ENCODE measurements around the gene PYURF.
A peak's percentile ranks its signal among the peaks of the same experiment; 100 is the strongest.

Gene PYURF, protein sequence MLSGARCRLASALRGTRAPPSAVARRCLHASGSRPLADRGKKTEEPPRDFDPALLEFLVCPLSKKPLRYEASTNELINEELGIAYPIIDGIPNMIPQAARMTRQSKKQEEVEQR
- total RNA-seq, result 0 reads per million in 2 donors

DNA sequence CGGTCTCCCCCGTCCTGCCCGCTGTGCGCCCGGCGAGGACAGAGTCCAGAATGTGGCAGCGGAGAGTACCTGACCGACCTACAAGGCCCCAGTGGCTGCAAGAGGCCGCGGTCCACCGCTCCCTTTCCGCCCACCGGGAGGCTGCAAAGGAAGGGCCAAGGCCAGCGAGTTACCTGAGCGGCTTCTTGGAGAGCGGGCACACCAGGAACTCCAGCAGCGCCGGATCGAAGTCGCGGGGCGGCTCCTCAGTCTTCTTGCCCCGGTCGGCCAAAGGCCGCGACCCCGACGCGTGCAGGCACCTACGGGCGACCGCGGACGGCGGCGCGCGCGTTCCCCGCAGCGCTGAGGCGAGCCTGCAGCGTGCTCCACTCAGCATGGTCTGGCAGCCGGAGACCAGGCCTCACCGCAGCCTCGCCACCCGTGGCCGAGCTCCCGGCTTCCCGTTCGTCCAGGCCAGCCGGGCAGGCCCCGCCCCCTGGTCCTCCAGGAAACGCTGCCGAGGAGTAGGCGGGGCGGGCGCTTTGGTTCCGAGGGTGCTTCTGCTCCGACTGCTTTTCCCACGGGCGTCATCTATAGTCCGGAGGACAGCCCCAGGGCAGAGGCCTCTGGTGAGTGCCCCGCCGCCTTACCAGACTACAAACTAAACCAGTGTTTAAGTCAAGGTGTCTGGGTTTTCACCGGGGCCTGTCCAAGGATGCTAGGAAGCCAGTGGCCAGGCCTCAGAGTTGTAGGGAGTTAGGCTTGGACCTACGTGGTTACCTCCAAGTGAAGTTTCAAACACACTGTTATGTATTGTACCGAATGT lies at the start of gene PYURF:
Gene PYURF (minus strand): TSS at position 452 of the 805 bp plus-strand sequence. CDS start 76 bp downstream, at position 376.
- peak; percentile 58 to 71 (median 67) for DNase-seq

DNA sequence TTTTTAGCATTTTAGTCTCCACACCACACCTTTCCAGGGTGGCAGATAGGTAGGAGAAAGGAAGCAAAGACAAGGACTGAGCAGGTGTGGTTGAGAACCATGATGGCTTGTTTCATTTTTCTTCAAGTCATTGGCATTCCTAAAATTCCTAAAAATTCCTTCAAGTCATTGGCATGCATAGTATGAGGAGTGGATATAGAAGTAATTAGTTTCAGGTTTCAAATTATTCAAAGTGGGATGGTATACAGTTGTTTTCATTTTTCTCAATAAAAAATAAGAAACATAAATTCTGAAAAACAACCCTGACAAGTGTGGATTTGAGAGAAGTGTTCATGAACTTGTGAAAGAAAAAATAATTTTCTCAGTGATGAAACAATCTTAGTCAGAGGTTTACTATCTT lies 46.4 kb upstream of the PYURF start:
- DNase-seq, result no peak

DNA sequence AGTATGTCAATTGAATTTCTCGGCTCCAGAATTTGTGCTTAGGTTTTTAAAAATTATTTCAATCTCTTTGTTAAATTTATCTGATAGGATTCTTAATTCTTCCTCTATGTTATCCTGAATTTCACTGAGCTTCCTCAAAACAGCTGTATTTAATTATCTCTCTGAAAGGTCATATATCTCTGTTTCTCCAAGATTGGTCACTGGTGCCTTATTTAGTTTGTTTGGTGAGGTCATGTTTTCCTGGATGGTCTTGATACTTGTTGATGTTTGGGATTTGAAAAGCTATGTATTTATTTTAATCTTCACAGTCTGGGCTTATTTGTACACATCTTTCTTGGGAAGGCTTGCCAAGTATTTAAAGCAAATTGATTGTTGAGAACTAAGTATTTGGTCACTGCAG lies 44.0 kb upstream of the PYURF start:
- no peak for DNase-seq

DNA sequence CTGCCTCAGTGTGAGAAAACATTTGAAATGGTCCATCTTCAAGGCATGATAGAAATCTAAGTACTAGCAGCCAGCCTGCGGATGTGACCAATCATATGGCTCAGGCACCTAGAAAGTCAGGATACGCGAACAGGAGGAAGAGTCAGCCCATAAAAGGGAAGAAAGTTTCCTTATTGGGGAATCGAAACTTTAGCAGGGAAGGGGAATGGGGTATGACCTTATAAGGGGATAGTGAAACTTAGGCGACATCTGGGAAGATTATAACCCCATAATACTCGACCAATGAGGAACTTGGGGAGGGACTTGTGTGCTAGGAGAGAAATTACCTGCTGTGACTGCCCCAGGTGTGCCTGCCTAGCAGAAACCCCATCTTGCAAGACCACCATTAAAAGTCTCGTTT lies 26.2 kb upstream of the PYURF start:
- no peak for DNase-seq

GRCh38 chr4:88539322-88540068 lies 15.9 kb upstream of the PYURF start:
- peak; percentile 29 to 65 (median 56) for DNase-seq

DNA sequence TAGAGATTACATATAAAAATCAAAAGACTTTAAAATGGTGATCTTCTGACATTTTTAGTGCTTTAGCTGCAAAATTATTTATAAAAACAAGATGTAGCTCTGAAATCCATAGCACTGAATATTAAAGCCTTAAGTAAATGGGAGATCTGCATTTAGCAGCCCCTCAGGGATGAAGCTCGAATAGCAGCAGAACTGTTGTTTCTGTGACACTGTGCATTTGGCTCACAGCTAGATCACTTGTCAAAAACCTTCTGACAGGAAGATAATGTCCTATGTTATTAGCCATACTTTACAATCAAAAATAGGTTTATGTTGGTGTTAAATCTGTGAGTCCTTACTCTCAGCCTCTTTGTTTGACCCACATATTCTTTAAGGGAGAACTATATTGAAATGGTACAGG lies 14.1 kb upstream of the PYURF start:
- no peak for DNase-seq

DNA sequence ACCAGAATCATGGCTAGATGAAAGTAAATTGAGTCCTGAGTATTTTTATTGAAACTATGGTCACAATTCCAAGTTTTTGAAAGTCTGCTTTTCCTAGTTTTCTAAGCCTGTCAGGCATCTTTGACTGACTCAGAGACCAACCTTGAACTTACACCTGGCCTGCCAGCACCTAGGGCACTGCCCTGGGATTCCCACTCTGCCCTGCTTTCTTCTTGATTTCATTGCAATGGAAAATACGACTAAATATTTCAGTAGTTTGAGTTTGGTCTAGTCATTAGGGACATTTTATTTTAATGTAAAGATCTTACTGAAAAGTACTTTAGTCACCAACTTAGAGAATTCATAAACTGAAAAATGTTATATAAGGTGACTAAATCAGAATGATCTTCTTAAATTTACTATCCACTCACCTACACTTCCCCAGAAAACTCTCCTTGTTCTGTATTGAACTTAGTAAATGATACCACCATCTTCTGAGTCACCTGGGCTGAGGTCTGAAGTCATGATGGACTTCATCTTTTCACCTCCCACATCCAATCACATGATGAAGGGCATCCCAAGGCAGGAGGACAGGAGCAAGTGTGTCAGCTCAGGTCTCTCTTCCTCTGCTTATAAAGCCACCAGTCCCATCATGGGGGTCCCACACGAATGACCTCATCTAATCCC lies 11.6 kb upstream of the PYURF start:
- DNase-seq, result no peak

DNA sequence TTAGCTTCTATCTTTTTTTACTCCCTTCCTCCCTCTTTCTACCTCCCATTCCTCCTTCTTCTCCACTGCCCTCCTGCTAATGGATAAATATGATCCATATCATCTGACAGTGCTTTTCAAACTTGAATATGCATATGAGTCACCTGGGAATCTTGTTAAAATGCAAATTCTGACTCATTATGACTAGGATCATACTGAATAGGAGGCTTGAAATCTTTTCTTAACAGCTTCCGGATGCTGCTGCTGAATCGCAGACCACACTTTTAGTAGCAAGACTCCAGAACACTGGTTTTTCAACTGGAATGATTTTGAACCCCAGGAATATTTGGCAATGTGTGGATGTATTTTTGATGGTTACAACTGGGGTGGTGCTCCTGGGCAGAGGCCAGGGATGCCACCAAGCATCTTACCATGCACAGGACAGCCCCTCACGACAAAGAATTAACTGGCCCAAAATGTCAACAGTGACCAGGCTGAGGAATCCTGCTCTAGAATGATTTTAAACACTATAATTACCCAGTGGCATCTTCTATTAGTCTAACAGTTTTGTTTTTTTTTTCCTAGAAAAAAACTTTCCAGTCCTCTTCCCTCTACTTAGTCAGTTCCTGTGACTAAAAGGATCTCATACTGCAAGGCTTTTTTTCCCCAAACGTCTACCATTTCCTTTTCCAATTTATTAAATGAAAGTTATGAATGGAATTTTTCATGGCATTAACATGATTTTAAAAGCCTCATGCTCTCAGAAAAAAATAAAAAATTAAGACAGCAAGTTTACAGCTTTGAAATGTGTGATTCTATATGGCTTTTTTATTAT lies 10.6 kb upstream of the PYURF start:
- DNase-seq, result no peak

- no peak for DNase-seq
Observed at GRCh38 chr4:88533088-88533790, 9.7 kb upstream of the PYURF start.

GRCh38 chr4:88531549-88531948 lies 8.0 kb upstream of the PYURF start:
- DNase-seq, result no peak

GRCh38 chr4:88528861-88529260 lies 5.3 kb upstream of the PYURF start:
- no peak for DNase-seq

DNA sequence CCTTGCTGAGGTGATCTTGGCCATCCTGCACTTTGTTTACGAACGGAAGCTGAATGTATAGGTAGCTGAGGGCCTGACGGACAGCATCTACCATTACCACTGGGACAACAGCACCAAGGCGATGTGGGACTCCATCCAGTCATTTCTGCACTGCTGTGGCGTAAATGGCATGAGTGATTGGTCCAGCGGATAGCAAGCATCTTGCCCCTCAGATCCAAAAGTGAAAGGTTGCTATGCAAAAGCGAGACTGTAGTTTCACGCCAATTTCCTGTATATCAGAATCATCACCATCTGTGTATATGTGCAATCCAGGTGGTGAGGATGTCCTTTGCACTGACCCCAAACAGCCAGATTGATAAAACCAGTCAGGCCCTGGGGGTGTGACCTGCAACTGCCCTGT lies 4.2 kb upstream of the PYURF start:
- DNase-seq, result peak in 1 of 5 experiments; percentile 19

DNA sequence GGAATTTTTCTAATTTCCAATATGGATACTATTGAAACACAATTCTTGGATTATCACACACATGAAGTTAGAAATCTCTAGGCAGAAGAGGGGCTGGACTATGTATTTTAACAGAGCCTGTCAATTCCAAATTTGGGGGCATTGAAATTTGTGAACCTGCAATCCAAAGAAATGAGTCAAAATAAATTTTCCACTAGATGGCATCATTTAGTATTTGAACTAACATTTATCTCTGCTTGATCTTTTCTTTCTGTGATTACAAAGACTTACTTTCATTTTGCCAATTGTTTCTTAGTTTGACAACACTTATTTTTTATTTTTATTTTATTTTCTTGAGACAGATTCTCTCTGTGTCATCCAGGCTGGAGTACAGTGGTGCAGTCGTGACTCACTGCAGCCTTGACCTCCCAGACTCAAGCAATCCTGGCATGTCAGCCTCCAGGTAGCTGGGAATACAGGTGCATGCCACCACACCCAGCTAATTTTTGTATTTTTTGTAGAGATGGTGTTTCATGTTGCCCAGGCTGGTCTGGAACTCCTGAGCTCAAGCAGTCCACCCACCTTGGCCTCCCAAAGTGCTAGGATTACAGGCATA lies 2.7 kb upstream of the PYURF start:
- peak in 2 of 5 experiments; percentile 11 to 62 for DNase-seq

DNA sequence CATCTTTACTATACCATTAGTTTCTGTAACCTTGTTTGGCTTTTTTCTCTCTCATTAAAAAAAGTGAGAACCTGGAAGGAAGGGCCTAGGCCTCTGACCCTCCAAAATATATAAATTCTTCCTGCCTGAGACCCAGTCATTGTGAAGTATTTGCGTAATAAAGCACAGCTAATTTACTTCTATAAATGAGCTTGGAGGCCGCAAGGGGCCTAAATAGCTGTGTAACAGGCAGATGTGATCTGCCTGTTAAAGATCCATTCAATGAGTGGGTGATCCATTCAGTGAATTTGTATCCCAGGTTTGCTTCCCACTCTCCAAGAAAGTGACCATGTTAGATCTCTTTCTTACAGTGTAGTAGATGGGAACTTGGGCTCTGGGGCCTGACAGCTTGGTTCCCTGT lies 595 bp upstream of the PYURF start:
- DNase-seq, result no peak

DNA sequence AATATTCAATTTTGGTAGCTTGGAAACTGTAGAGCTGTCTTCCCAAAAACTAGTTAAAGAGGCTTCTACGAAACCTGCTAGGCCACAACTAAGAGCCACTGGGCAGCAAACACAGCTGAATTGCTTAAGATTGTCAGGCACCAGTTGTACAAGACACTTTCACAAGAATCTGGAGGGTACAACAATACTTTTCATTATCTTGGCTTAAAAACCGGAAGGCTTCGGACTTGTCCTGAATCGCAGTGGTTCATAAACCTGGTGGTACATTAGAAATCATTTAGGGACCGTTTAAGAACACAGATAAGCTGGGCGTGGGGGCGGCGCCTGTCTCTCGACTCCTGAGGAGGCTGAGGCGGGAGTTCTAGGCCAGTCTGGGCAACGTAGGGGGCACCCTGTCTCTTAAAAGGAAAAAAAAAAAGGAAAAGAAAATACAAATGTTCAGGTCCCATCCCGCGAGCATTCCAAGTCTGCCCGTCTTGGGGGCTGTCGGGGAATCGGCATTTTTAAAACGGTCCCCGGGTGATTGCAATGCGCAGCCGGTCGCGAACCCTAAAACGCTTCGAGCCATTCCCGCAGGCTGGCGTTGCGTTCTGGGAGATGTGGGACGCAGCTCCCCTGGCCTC lies 763 bp downstream of the PYURF start:
- peak in 3 of 5 experiments; percentile 6 to 36 (median 15) for DNase-seq

DNA sequence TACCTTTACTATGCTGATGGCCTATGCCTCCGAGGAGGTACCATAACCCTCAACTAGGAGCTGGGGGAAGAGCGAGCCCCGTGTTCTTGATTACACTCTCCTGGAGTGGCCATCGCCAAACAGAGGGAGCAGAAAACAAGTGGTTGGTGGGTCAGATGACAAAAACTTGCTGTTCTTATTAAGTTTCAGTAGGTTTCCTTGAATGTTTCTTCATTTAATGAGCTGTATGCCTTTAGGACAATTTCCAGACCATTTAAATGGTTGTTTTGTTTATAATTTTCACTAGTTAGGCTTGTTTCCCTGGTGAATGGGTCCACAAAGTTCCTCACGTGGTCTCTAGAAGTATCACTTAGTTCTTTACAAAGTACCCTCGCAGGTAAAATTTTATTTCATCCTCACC lies 4.7 kb downstream of the PYURF start:
- no peak for DNase-seq

DNA sequence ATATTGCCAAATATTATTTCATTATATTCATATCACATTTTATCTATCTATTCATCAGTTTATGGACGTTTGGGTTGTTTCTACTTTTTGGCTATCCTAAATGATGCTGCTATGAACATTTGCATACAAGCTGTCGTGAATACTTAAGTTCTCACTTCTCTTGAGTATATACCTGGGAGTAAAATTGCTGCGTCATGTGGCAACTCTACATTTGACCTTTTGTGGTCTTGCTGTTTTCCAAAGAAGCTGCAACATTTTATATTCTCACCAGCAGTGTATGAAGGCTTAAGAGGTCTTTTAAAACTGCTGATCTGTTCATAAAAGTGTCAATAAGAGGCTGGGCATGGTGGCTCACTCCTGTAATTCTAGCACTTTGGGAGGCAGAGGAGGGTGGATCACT lies 5.8 kb downstream of the PYURF start:
- no peak for DNase-seq

DNA sequence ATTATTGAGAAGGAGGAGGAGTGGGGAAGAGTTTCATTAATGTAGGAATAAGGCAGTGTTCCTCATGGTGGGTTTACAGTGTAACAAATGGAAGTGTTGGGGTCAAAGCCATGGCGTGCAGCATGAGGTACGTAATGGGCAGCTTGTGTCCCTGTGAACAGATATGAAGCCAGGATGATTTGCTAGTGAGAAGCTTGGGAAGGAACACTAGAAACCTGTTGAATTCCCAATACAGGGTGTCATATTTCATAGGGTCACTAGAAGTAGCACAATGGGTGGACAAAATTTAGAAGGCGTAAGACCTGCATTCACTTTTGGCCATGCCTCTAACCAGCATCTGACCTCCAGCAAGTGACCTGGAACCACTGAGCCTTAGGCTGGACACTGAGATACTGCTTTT lies 6.8 kb downstream of the PYURF start:
- DNase-seq, result no peak

DNA sequence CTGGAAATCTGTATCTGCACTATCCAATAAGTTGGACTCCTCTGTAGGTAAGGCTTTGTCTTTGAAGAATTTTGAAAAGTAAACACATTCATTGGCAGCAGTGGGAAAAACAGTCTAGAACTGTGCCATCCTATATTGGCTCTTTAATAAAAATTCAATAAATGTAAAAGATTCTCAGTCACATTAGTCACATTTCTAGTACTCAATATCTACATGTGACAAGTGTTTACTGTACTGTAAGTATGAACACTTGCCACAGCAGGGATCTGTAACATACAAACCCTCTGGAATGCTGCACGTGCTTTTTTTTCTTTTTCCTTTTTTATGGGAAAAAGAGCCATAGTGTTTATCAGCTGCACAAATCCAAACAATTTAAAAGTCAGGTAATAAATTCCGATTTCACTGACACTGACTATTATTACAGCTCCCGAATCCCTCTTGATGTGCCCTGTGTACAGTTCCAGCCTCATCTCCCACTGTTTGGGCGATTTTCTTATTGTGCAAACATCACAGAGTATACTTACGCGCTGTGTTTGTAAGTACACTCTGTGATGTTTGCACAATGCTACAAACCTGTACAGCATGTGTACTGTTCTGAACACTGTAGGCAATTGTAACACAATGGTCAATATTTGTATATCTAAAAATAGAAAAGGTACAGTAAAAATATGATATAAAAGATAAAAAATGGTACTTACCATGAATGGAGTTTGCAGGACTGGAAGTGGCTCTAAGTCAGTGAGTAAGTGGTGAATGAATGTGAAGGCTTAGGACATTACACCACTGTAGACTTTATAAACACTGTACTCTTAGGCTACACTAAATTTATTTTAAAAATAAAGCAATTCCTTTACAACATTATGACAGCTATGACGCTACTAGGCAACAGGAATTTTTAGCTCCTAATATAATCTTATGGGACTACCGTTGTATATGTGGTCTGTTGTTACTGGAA lies 8.7 kb downstream of the PYURF start:
- DNase-seq, result no peak

DNA sequence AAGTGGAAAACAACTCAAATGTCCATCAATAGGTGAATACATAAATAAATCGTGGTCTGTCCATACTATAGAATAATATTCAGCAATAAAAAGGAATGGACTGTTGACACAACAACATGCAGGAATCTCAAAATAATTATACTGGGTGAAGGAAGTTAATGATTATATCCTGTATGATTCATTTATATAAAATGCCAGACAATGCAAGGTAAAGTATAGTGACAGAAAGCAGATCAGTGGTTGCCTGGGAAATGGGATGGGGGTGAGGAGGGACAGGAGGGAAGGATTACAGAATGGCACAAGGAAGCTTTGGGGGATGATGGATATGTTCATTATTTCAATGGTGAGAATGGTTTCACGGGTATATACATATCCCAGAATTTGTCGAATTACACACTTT lies 12.3 kb downstream of the PYURF start:
- no peak for DNase-seq
